HepG2 (cell line): Measurements from ENCODE around the gene CCT3. TPM values are rescaled to one million over a fixed set of nuclear protein-coding genes. Genes with fewer than 3 reads are reported as not detected.

ENCODE experiments used
- ATAC-seq: fragments of 200-7000 bp; cut with Tn5 transposase; 3 replicates; pipeline ENCODE4 v1.9.1; 2020; ENCODE audit warnings: mild to moderate bottlenecking, moderate library complexity
- BruUV-seq: library from RNA; stranded (reverse); fragments of 400-500 nt; replicated peaks from 2 replicates; lab custom pipeline; 2021; lab: Mats Ljungman, UMichigan
- CTCF ChIA-PET: fragments of 300-600 bp; formaldehyde crosslinking; extraction: SDS; loops from one replicate; lab custom pipeline; 2021; ENCODE audit warnings: low total read pairs, inconsistent platforms, low intra/inter-chr PET ratio; lab: Yijun Ruan, JAX
- POLR2A ChIA-PET: fragments of 350-600 bp; sonication (Branson Sonifier 250); formaldehyde crosslinking; loops from one replicate; lab custom pipeline; 2020; ENCODE audit warnings: antibody characterized with exemption, inconsistent platforms; lab: Yijun Ruan, JAX
- DNase-seq: peaks from one replicate; pipeline ENCODE4 v3.0.0-alpha.2; 2015; ENCODE audit warnings: low spot score
- FAIRE-seq: peaks from 3 replicates; lab custom pipeline; 2011; peaks lifted over from hg19 to GRCh38; lab: Jason Lieb, UNC
- H2AFZ ChIP-seq: one replicate; pipeline ENCODE4 v1.6.1; 2011; ENCODE audit warnings: low read length, inconsistent platforms
- H3K27ac ChIP-seq: fragments of 300-600 bp; 3 replicates; pipeline ENCODE4 v1.8.0; 2011; ENCODE audit warnings: mixed run types, mild to moderate bottlenecking, mixed read lengths, low read length, inconsistent platforms; ENCODE audit not compliant: insufficient read depth; ENCODE audit errors: extremely low read length
- H3K27me3 ChIP-seq, 2 experiments: fragments of 200-600 bp in 1 of 2; 2 replicates in 1 of 2; 3 replicates in 1 of 2; pipeline versions ENCODE4 v1.6.0 to v1.8.0; 2011; ENCODE audit warnings: low read length in 2 of 2, mild to moderate bottlenecking in 2 of 2, moderate library complexity in 2 of 2, inconsistent platforms in 1 of 2; ENCODE audit not compliant: insufficient read depth in 2 of 2, control insufficient read depth in 1 of 2
- H3K36me3 ChIP-seq, 2 experiments: fragments of 200-600 bp in 1 of 2; replicated peaks in 1 of 2; 2 replicates in 1 of 2; 3 replicates in 1 of 2; pipeline versions ENCODE4 v1.5.1 to v1.8.0; 2011; ENCODE audit warnings: low read length in 2 of 2, inconsistent platforms in 1 of 2; ENCODE audit not compliant: insufficient read depth in 2 of 2, control insufficient read depth in 1 of 2
- H3K4me1 ChIP-seq: 2 replicates; pipeline ENCODE4 v1.5.1; 2012; ENCODE audit warnings: low read length, inconsistent platforms; ENCODE audit not compliant: insufficient read depth
- H3K4me2 ChIP-seq: 2 replicates; pipeline ENCODE4 v1.6.0; 2011; ENCODE audit warnings: low read depth, low read length, inconsistent platforms
- H3K4me3 ChIP-seq, 3 experiments: fragments of 200-600 bp in 1 of 3; sonication (generic), shearing (Covaris generic) in 1 of 3; replicated peaks in 1 of 3; 2 replicates each; pipeline ENCODE4 v1.5.1; 2011 to 2016; ENCODE audit warnings: low read length in 3 of 3, inconsistent platforms in 2 of 3, low read depth in 2 of 3, mild to moderate bottlenecking in 2 of 3, control low read depth in 1 of 3, mixed read lengths in 1 of 3; ENCODE audit not compliant: insufficient read depth in 1 of 3
- H3K79me2 ChIP-seq: one replicate; pipeline ENCODE4 v1.6.1; 2011; ENCODE audit warnings: low read length, inconsistent platforms; ENCODE audit not compliant: insufficient read depth
- H3K9ac ChIP-seq: 2 replicates; pipeline ENCODE4 v1.6.0; 2011; ENCODE audit warnings: mild to moderate bottlenecking, low read depth, low read length, inconsistent platforms; ENCODE audit not compliant: insufficient read depth
- H3K9me3 ChIP-seq: 2 replicates; pipeline ENCODE4 v1.5.1; 2012; ENCODE audit warnings: mild to moderate bottlenecking, low read length
- H4K20me1 ChIP-seq: 2 replicates; pipeline ENCODE4 v1.6.0; 2011; ENCODE audit warnings: inconsistent platforms, mild to moderate bottlenecking, low read length, moderate library complexity; ENCODE audit not compliant: insufficient read depth
- AKAP8 ChIP-seq: sonication (generic); formaldehyde crosslinking; IDR thresholded peaks from 2 replicates; pipeline ENCODE4 v1.5.1; 2020; ENCODE audit warnings: mild to moderate bottlenecking, missing genetic modification reagents
- BRCA1 ChIP-seq: sonication (generic); formaldehyde crosslinking; IDR thresholded peaks from 2 replicates; pipeline ENCODE4 v1.4.0; 2020; ENCODE audit warnings: missing genetic modification reagents
- HNF1A ChIP-seq, 2 experiments: sonication (generic) in 1 of 2; formaldehyde crosslinking in 1 of 2; IDR thresholded peaks; 2 replicates each; pipeline versions ENCODE4 v1.4.0 to v1.6.1; 2016 to 2020; ENCODE audit warnings: borderline replicate concordance in 1 of 2, low read depth in 1 of 2, mild to moderate bottlenecking in 1 of 2, missing genetic modification reagents in 1 of 2
- HNRNPH1 ChIP-seq: fragments of 200-400 bp; formaldehyde crosslinking; optimal IDR thresholded peaks from 2 replicates; pipeline ENCODE3; 2017; ENCODE audit warnings: mild to moderate bottlenecking, low read depth, low read length
- NR2F2 ChIP-seq: IDR thresholded peaks from 2 replicates; pipeline ENCODE4 v1.6.1; 2012; ENCODE audit warnings: low read depth, inconsistent platforms, borderline replicate concordance
- PHF5A ChIP-seq: IDR thresholded peaks from one replicate; pipeline ENCODE4 v1.6.1; 2018; ENCODE audit warnings: low read depth, missing genetic modification reagents; ENCODE audit not compliant: unreplicated experiment
- POLR2AphosphoS5 ChIP-seq: IDR thresholded peaks from 2 replicates; pipeline ENCODE4 v1.6.1; 2012; ENCODE audit warnings: low read depth, low read length
- ZNF687 ChIP-seq: sonication (generic); formaldehyde crosslinking; IDR thresholded peaks from 2 replicates; pipeline ENCODE4 v1.5.1; 2020; ENCODE audit warnings: mild to moderate bottlenecking, missing genetic modification reagents, moderate library complexity
- ZNF777 ChIP-seq: sonication (generic); formaldehyde crosslinking; IDR thresholded peaks from 2 replicates; pipeline ENCODE4 v1.4.0; 2020; ENCODE audit warnings: missing genetic modification reagents
- WGBS: methylation state at CpG from one replicate; pipeline ENCODE4 v1.1.6; 2017; ENCODE audit warnings: low lambda C conversion rate; 5-methylcytosine and 5-hydroxymethylcytosine counted together
- in situ Hi-C: cut with HindIII; loops from 2 replicates; pipeline ENCODE4 v1.10.0; 2017; ENCODE audit warnings: low pct_unique_long_range_greater_than_20kb; ENCODE audit not compliant: extremely low pct_ligation_motif_present
- intact Hi-C: fragments of 100-400 bp; cut with micrococcal nuclease; formaldehyde crosslinking; loops from one replicate; pipeline ENCODE4 v1.10.0; 2022; ENCODE audit not compliant: unreplicated experiment
- polyA plus RNA-seq, 8 experiments: library from polyadenylated mRNA; depleted of rRNA in 3 of 8; stranded (reverse) in 7 of 8; unstranded in 1 of 8; fragments of >200 nt; fragmentation: Illumina TruSeq in 4 of 8; extraction: Trizol in 4 of 8; gene quantifications; 2 replicates each; pipeline versions ENCODE4 v1.2.1 to v1.2.3, GENCODE V29; 2011 to 2016; ENCODE audit warnings: low read depth in 4 of 8, missing spikeins in 1 of 8, mixed read lengths in 1 of 8; ENCODE audit not compliant: insufficient read depth in 1 of 8
- total RNA-seq, 5 experiments: library from RNA; depleted of rRNA; stranded (reverse); fragments of >200 nt; fragmentation: Illumina TruSeq; extraction: Trizol; gene quantifications; 2 replicates each; pipeline ENCODE4 v1.2.3, GENCODE V29; 2016; ENCODE audit warnings: low read depth in 1 of 5
- TF ChIP-seq, protein P1 (sequence below): sonication (generic); formaldehyde crosslinking; IDR thresholded peaks from 2 replicates; pipeline ENCODE4 v1.9.0; 2022; ENCODE audit warnings: missing genetic modification reagents, mild to moderate bottlenecking, borderline replicate concordance

Gene CCT3
- total and polyA plus RNA-seq, 2 of the 13 experiments (the other 11 are each of a cell fraction or from before 2014, with no cell fraction given): 319 to 615 TPM

- POLR2A ChIA-PET: interaction anchor here (1.3 to 12.6 kb wide), 9 partner anchors 9 to 115 kb away, joined by 3 to 189 read pairs (median 7); partner anchors contain the start of genes RHBG and SMG5
- FAIRE-seq: no peak
- peaks cover 4 to 24% of the 10 kb centered on the region in 2 experiments; a peak in 3 of 5 replicates for H3K27me3 ChIP-seq
- no peak for TF ChIP-seq HNRNPH1
- TF ChIP-seq, protein P1, sequence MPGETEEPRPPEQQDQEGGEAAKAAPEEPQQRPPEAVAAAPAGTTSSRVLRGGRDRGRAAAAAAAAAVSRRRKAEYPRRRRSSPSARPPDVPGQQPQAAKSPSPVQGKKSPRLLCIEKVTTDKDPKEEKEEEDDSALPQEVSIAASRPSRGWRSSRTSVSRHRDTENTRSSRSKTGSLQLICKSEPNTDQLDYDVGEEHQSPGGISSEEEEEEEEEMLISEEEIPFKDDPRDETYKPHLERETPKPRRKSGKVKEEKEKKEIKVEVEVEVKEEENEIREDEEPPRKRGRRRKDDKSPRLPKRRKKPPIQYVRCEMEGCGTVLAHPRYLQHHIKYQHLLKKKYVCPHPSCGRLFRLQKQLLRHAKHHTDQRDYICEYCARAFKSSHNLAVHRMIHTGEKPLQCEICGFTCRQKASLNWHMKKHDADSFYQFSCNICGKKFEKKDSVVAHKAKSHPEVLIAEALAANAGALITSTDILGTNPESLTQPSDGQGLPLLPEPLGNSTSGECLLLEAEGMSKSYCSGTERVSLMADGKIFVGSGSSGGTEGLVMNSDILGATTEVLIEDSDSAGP (CRISPR knock-in tag): peak; percentile 48; the same call in 1 of the 2 replicates
- peak; percentile 34; the same call in 1 of the 2 replicates for TF ChIP-seq ZNF687 (CRISPR knock-in tag)
- TF ChIP-seq BRCA1 (CRISPR knock-in tag): 0 out of 2 replicates have a peak, but pooled peaks have one; percentile 17
- TF ChIP-seq HNF1A (IDR thresholded peaks at IDR 0.05; ENCODE audit: low read depth): no peak
- no peak for TF ChIP-seq HNF1A (CRISPR knock-in tag; IDR thresholded peaks at IDR 0.05; ENCODE audit: borderline replicate concordance)
- no peak for TF ChIP-seq ZNF777
- peak; percentile 53 for TF ChIP-seq PHF5A (CRISPR knock-in tag)
- peak; percentile 18 for TF ChIP-seq AKAP8 (CRISPR knock-in tag)
- peak; percentile 18 for TF ChIP-seq POLR2AphosphoS5
- TF ChIP-seq NR2F2: no peak
These were observed 48.2 kb upstream of the CCT3 start for GRCh38 chr1:156386134-156386901.

More at GRCh38 chr1:156386134-156386901, 48.2 kb upstream of the CCT3 start:
- Histone ChIP-seq H3K27ac (no peak overlapping the region), H3K4me2 (no peak overlapping the region), H3K9ac (no peak overlapping the region), H2AFZ (no peak overlapping the region), H3K4me1 (peaks cover 32% of the 10 kb centered on the region), H4K20me1 (no peaks in the 10 kb centered on the region; the same call in 1 of the 2 replicates), H3K9me3 (no peaks in the 10 kb centered on the region), H3K4me3 (no peak overlapping the region), H3K79me2 (no peaks in the 10 kb centered on the region), H3K36me3 (peaks cover 15 to 34% of the 10 kb centered on the region in 2 experiments)
- BruUV-seq: no TSS peak
- CTCF ChIA-PET: interaction anchor here (1.1 to 5.4 kb wide), 3 partner anchors 30 to 94 kb away, joined by 3 to 76 read pairs (median 9); no protein-coding TSS in a partner anchor
- ATAC-seq (no peak), DNase-seq (no peak)
- WGBS: 86% methylated on average over 6 of the region's 6 CpGs
- in situ Hi-C loops: loop anchor here (5.0 kb wide), 1 partner anchor 51 kb away; no protein-coding TSS in a partner anchor
- intact Hi-C loops: no loop called here
